Lung (tissue), 12 donors: ENCODE measurements around the gene ASTN1. TPM values are rescaled to one million over a fixed set of nuclear protein-coding genes. Genes with fewer than 3 reads are reported as not detected.
A peak's percentile ranks its signal among the peaks of the same experiment; 100 is the strongest.

ENCODE experiments used
- ATAC-seq: fragments of 200-7000 bp; cut with Tn5 transposase; one replicate; pipeline ENCODE4 v1.9.1; 2020; ENCODE audit warnings: moderate number of reproducible peaks; ENCODE audit not compliant: insufficient read depth, low FRiP score
- DNase-seq, 3 donors: peaks; one replicate each; pipeline ENCODE4 v3.0.0-alpha.2; 2013 to 2017
- H3K27ac ChIP-seq, 2 donors: one replicate each; pipeline ENCODE4 v1.5.1; 2013; ENCODE audit warnings: mild to moderate bottlenecking in 2 of 2, moderate library complexity in 2 of 2, control low read depth in 1 of 2, inconsistent platforms in 1 of 2, low read depth in 1 of 2, low read length in 1 of 2
- H3K27me3 ChIP-seq, 3 donors: one replicate each; pipeline ENCODE4 v1.5.1; 2013; ENCODE audit warnings: low read length in 2 of 3; ENCODE audit not compliant: control insufficient read depth in 3 of 3, insufficient read depth in 3 of 3
- H3K36me3 ChIP-seq, 4 donors: one replicate each; pipeline ENCODE4 v1.5.1; 2013; ENCODE audit warnings: low read length in 4 of 4, mild to moderate bottlenecking in 1 of 4, moderate library complexity in 1 of 4; ENCODE audit not compliant: control insufficient read depth in 4 of 4, insufficient read depth in 4 of 4
- H3K4me1 ChIP-seq, 5 donors: one replicate each; pipeline ENCODE4 v1.5.1; 2013; ENCODE audit warnings: low read length in 5 of 5, mild to moderate bottlenecking in 2 of 5, moderate library complexity in 1 of 5; ENCODE audit not compliant: control insufficient read depth in 5 of 5, insufficient read depth in 5 of 5
- H3K4me3 ChIP-seq: one replicate; pipeline ENCODE4 v1.5.1; 2013; ENCODE audit warnings: mild to moderate bottlenecking, control low read depth, moderate library complexity
- H3K9ac ChIP-seq, 2 donors: one replicate each; pipeline ENCODE4 v1.5.1; 2013; ENCODE audit warnings: low read length in 2 of 2, control low read depth in 1 of 2; ENCODE audit not compliant: insufficient read depth in 1 of 2
- H3K9me3 ChIP-seq, 4 donors: one replicate each; pipeline ENCODE4 v1.5.1; 2013; ENCODE audit warnings: low read length in 3 of 4, mild to moderate bottlenecking in 1 of 4, moderate library complexity in 1 of 4; ENCODE audit not compliant: control insufficient read depth in 4 of 4, insufficient read depth in 3 of 4
- CTCF ChIP-seq: IDR thresholded peaks from 2 replicates; pipeline ENCODE4 v1.5.1; 2012; ENCODE audit warnings: mild to moderate bottlenecking; ENCODE audit errors: control extremely low read depth, extremely low read depth
- WGBS, 2 donors: extraction: QIAGEN DNeasy Blood & Tissue Kit; methylation state at CpG; one replicate each; pipeline ENCODE4 v1.1.7; 2013; 5-methylcytosine and 5-hydroxymethylcytosine counted together
- polyA plus RNA-seq, 2 donors: library from polyadenylated mRNA; stranded (reverse); fragments of 200-250 nt; gene quantifications; one replicate each; pipeline ENCODE4 v1.2.1, GENCODE V29; 2013
- total RNA-seq, 2 donors: library from RNA; depleted of rRNA in 1 of 2; stranded (reverse); fragments of >200 nt in 1 of 2; gene quantifications; one replicate each; pipeline ENCODE4 v1.2.1, GENCODE V29; 2014 to 2021
- donor health status: control.
- donor health status: control.
- donor health status: Bipolar disorder and iron deficiency.
- donor health status: healthy.
- donor health status: DM: yes; HTN: yes; CAD: no.

The ASTN1 gene
- total and polyA plus RNA-seq, 4 donors: 0.03 to 3.6 (median 0.08) TPM

DNA sequence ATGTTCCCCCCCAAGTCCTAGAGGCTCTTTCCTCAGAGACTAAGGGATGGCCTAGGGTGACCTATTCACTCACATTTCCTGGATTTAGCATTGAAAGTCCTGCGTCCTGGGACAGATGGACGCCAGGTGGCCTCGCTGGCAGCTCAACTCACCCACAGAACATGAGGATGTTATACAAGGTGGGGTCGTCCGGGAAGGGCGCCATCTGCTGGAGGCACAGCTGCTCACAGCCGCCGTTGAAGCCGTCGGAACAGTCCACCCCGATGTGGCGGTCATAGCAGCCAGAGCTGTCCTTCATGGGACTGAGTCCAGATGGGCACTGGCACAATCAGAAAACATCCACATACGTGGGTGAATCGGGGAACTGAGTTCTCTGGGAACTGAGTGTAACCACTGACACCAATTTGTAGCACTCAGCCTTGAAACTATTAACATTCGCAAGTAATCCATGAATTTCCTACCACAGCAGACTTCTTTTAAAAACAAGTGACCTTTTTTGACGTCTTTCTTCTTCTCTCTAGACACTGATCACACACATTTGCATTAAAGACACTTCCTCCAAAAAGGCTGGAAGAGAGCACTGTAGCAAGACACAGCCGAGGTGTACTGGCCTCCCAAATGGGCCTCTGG is 215.4 kb downstream of the ASTN1 start:
- Histone ChIP-seq H3K4me1 (no peaks in the 10 kb centered on the region), H3K27me3 (no peaks in the 10 kb centered on the region), H3K9ac (no peak overlapping the region), H3K9me3 (no peaks in the 10 kb centered on the region), H3K4me3 (no peak overlapping the region), H3K36me3 (no peaks in the 10 kb centered on the region), H3K27ac (no peak overlapping the region)
- TF ChIP-seq CTCF: no peak
- DNase-seq (peak; percentile 30 to 52 (median 41)), ATAC-seq (no peak)
- 27 to 35% methylated on average over 17 of the region's 17 CpGs for WGBS, 2 donors

- Histone ChIP-seq H3K4me3 (no peak overlapping the region), H3K27ac (no peak overlapping the region), H3K9me3 (no peaks in the 10 kb centered on the region), H3K9ac (no peak overlapping the region), H3K4me1 (no peaks in the 10 kb centered on the region), H3K27me3 (no peaks in the 10 kb centered on the region), H3K36me3 (no peaks in the 10 kb centered on the region)
- WGBS, 2 donors: 95% methylated on average over 4 of the region's 4 CpGs
- TF ChIP-seq CTCF: no peak
- ATAC-seq: no peak
- no peak for DNase-seq
Observed at GRCh38 chr1:176944606-176945005, 219.9 kb downstream of the ASTN1 start.

- DNase-seq: no peak
- ATAC-seq: no peak
- Histone ChIP-seq H3K27ac (no peak overlapping the region), H3K4me3 (no peak overlapping the region), H3K9me3 (no peaks in the 10 kb centered on the region), H3K36me3 (no peaks in the 10 kb centered on the region), H3K9ac (no peak overlapping the region), H3K27me3 (no peaks in the 10 kb centered on the region), H3K4me1 (no peaks in the 10 kb centered on the region)
- 79 to 84% methylated on average over 4 of the region's 4 CpGs for WGBS, 2 donors
- TF ChIP-seq CTCF: no peak
Observed at GRCh38 chr1:176943783-176944182, 220.7 kb downstream of the ASTN1 start.

DNA sequence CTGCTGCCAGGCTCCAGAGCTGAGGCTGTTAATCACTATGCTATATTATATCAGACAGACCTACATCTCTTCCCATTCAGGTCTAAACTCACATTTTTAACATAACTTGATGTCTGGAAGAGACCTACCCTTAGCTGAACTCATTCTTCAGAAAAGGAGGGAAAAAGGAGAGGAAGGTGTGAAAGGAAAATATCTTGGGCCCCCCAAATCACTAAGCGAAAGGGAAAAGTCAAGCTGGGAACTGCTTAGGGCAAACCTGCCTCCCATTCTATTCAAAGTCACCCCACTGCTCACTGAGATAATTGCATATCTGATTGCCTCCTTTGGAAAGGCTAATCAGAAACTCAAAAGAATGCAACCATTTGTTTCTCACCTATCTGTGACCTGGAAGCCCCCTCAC is 222.2 kb downstream of the ASTN1 start:
- DNase-seq (no peak), ATAC-seq (no peak)
- Histone ChIP-seq H3K4me3 (no peak overlapping the region), H3K9ac (no peak overlapping the region), H3K36me3 (no peaks in the 10 kb centered on the region), H3K27me3 (no peaks in the 10 kb centered on the region), H3K27ac (no peak overlapping the region), H3K9me3 (no peaks in the 10 kb centered on the region), H3K4me1 (no peaks in the 10 kb centered on the region)
- 91 to 100% methylated on average over 1 of the region's 1 CpG for WGBS, 2 donors
- TF ChIP-seq CTCF: no peak
